ENCODE data around the gene NUP98. TPM values are rescaled to one million over a fixed set of nuclear protein-coding genes. Genes with fewer than 3 reads are reported as not detected.

NUP98 gene
- total and polyA plus RNA-seq, 10 of the 15 experiments (the other 5 are each of a cell fraction or from before 2014, with no cell fraction given) = 21.7 to 108 (median 78.9) TPM

GRCh38 chr11:3675971-3676370, 121.4 kb downstream of the NUP98 start:
- no TSS peak for BruUV-seq (replicated peaks)
- H3K27me3 ChIP-seq (replicated peaks in 1 of 2; ENCODE audit: control insufficient read depth in 2 of 2, insufficient read depth in 2 of 2, low read length in 1 of 2) = no peaks in the 10 kb centered on the region
- H3K9ac ChIP-seq (ENCODE audit: control insufficient read depth, insufficient read depth, low read length) = no peak overlapping the region
- H3K79me2 ChIP-seq (ENCODE audit: control insufficient read depth, insufficient read depth, low read length) = no peaks in the 10 kb centered on the region
- no peak for FAIRE-seq
- ATAC-seq = no peak
- CTCF ChIA-PET = no interaction called here
- H3K4me3 ChIP-seq = no peak overlapping the region
- intact Hi-C loops (cut with micrococcal nuclease; ENCODE audit: unreplicated experiment) = no loop called here
- H3K9me3 ChIP-seq (replicated peaks; ENCODE audit: control insufficient read depth, insufficient read depth, low read length) = no peaks in the 10 kb centered on the region
- RAD21 ChIA-PET (ENCODE audit: unreplicated experiment) = no interaction called here
- SMC1A ChIA-PET (ENCODE audit: uncharacterized antibody, unreplicated experiment) = interaction anchor here (0.7 kb wide), 1 partner anchor 381 kb away, joined by 3 read pairs; no protein-coding TSS in a partner anchor
- POLR2A ChIA-PET = no interaction called here
- H2AFZ ChIP-seq (ENCODE audit: control insufficient read depth, low read depth, low read length) = no peak overlapping the region
- no peak overlapping the region for H3K4me2 ChIP-seq (ENCODE audit: control insufficient read depth, insufficient read depth)
- H3K36me3 ChIP-seq (ENCODE audit: control insufficient read depth in 2 of 2, insufficient read depth in 2 of 2, low read length in 1 of 2) = peaks cover 24 to 58% of the 10 kb centered on the region in 2 experiments
- no peak for TF ChIP-seq MYB (IDR thresholded peaks at IDR 0.05; ENCODE audit: borderline replicate concordance, low read depth, low read length)
- no peak for TF ChIP-seq SIN3A (IDR thresholded peaks at IDR 0.05; ENCODE audit: low read depth, low read length)
- no peak for TF ChIP-seq POLR2A (IDR thresholded peaks at IDR 0.05; ENCODE audit: low read depth, low read length)
- no peak for TF ChIP-seq ZBED1 (IDR thresholded peaks at IDR 0.05; ENCODE audit: borderline replicate concordance)
- TF ChIP-seq YBX1 (IDR thresholded peaks at IDR 0.05) = no peak
- TF ChIP-seq CHD4 (IDR thresholded peaks at IDR 0.05) = no peak
- TF ChIP-seq ETV6 (conservative IDR thresholded peaks at IDR 0.05 in 1 of 2, IDR thresholded peaks at IDR 0.05 in 1 of 2; ENCODE audit: borderline replicate concordance in 1 of 2, low read depth in 1 of 2) = no peak
- TF ChIP-seq NFIC (IDR thresholded peaks at IDR 0.05; ENCODE audit: low read depth, low read length) = no peak
- no peak for TF ChIP-seq POLR2AphosphoS2 (IDR thresholded peaks at IDR 0.05; ENCODE audit: low read depth, low read length)
- no peak for TF ChIP-seq SREBF2 (IDR thresholded peaks at IDR 0.05; ENCODE audit: low read length)
- no peaks in the 10 kb centered on the region for H4K20me1 ChIP-seq (ENCODE audit: control insufficient read depth, insufficient read depth)
- no peaks in the 10 kb centered on the region for H3K4me1 ChIP-seq (ENCODE audit: control insufficient read depth, insufficient read depth, low read length)
- WGBS (ENCODE audit: insufficient coverage, insufficient replicate concordance, low lambda C conversion rate, missing lambda C conversion rate) = 94% methylated on average over 11 of the region's 11 CpGs
- H3K27ac ChIP-seq (ENCODE audit: control insufficient read depth, insufficient read depth) = no peak overlapping the region
- no peak for DNase-seq (ENCODE audit: low read depth, low spot score)
- in situ Hi-C loops (cut with MboI) = no loop called here

- BruUV-seq (replicated peaks) = no TSS peak
- DNase-seq (ENCODE audit: low read depth, low spot score) (no peak), ATAC-seq (no peak), FAIRE-seq (no peak)
- intact Hi-C loops (cut with micrococcal nuclease; ENCODE audit: unreplicated experiment) (no loop called here), in situ Hi-C loops (cut with MboI) (no loop called here)
- H3K27me3 ChIP-seq (replicated peaks in 1 of 2; ENCODE audit: control insufficient read depth in 2 of 2, insufficient read depth in 2 of 2, low read length in 1 of 2) = no peaks in the 10 kb centered on the region
- no peak overlapping the region for H3K9ac ChIP-seq (ENCODE audit: control insufficient read depth, insufficient read depth, low read length)
- no peak overlapping the region for H3K27ac ChIP-seq (ENCODE audit: control insufficient read depth, insufficient read depth)
- SMC1A ChIA-PET (ENCODE audit: uncharacterized antibody, unreplicated experiment) = no interaction called here
- H3K36me3 ChIP-seq (ENCODE audit: control insufficient read depth in 2 of 2, insufficient read depth in 2 of 2, low read length in 1 of 2) = peaks cover 19 to 42% of the 10 kb centered on the region in 2 experiments
- no peaks in the 10 kb centered on the region for H3K9me3 ChIP-seq (replicated peaks; ENCODE audit: control insufficient read depth, insufficient read depth, low read length)
- 94% methylated on average over 1 of the region's 1 CpG for WGBS (ENCODE audit: insufficient coverage, insufficient replicate concordance, low lambda C conversion rate, missing lambda C conversion rate)
- RAD21 ChIA-PET (ENCODE audit: unreplicated experiment) = no interaction called here
- TF ChIP-seq FOXM1 (IDR thresholded peaks at IDR 0.05; ENCODE audit: low read depth, low read length) (no peak), USF2 (IDR thresholded peaks at IDR 0.05; ENCODE audit: borderline replicate concordance, low read depth, low read length) (no peak), USF1 (IDR thresholded peaks at IDR 0.05; ENCODE audit: borderline replicate concordance, extremely low read length, insufficient read depth, low read depth, low read length) (no peak), MYC (IDR thresholded peaks at IDR 0.05; ENCODE audit: insufficient read depth, insufficient read length, insufficient replicate concordance, low read length, severe bottlenecking) (no peak), RAD21 (IDR thresholded peaks at IDR 0.05; ENCODE audit: insufficient read depth, low read depth, low read length) (no peak), STAT3 (IDR thresholded peaks at IDR 0.05; ENCODE audit: low read depth, low read length) (no peak), RELA (IDR thresholded peaks at IDR 0.05; ENCODE audit: borderline replicate concordance, partially characterized antibody) (no peak), SMAD1 (IDR thresholded peaks at IDR 0.05; ENCODE audit: low read depth, partially characterized antibody) (no peak), NFYA (IDR thresholded peaks at IDR 0.05; ENCODE audit: borderline replicate concordance, low read depth, low read length) (no peak)
- no peaks in the 10 kb centered on the region for H4K20me1 ChIP-seq (ENCODE audit: control insufficient read depth, insufficient read depth)
- no peak overlapping the region for H2AFZ ChIP-seq (ENCODE audit: control insufficient read depth, low read depth, low read length)
- H3K79me2 ChIP-seq (ENCODE audit: control insufficient read depth, insufficient read depth, low read length) = no peaks in the 10 kb centered on the region
- POLR2A ChIA-PET = no interaction called here
- H3K4me2 ChIP-seq (ENCODE audit: control insufficient read depth, insufficient read depth) = no peak overlapping the region
- H3K4me1 ChIP-seq (ENCODE audit: control insufficient read depth, insufficient read depth, low read length) = no peaks in the 10 kb centered on the region
- CTCF ChIA-PET = no interaction called here
- H3K4me3 ChIP-seq = no peak overlapping the region
These were observed 123.2 kb downstream of the NUP98 start for GRCh38 chr11:3674189-3674588.

All from GM12878 (cell line).